ENCODE measurements around the gene LIF.
"Not testable (repeated sequence)": the region's sequence is repeated elsewhere in the genome, so short reads cannot be mapped to it uniquely, and the experiment has no call there.

Gene LIF

DNA sequence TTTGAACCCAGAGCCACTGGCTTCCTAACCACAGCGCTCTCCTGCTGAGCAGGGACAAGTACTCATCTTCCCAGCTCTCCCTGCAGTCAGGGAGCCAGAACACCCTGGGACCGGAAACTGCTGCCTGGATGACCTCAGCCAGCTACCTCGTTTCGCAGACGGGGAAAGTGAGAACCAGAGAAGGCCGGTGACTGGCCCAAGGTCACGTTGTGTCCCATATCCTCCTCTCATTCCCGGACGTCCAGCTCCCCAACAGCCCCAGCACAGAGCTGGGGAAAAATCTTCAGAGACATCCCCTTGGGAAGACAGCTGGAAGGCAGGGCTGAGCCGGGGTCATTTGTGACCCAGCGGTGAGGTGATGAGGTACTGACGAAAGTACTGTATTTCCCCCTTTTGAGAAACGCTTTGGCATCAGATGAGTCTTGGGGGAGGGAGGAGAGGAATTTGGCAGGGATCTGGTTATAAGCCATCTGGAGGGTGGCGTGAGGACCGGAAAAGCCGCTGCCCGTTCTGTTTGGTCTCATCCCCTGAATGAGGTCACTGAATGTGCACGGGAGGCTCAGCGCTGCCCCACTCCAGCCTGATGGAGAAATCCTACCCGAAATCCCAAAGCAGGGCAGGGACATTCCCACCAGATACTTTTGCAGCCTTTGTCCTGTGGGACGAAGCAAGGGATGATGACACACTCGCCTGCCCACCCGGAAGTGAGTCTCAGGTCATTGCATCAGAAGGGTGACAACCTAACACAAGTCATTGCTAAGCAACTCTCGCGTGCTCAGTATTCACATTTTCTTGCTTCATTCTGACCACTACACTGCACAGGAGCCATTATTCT lies 41.1 kb downstream of the LIF start:
- no peak for DNase-seq

DNA sequence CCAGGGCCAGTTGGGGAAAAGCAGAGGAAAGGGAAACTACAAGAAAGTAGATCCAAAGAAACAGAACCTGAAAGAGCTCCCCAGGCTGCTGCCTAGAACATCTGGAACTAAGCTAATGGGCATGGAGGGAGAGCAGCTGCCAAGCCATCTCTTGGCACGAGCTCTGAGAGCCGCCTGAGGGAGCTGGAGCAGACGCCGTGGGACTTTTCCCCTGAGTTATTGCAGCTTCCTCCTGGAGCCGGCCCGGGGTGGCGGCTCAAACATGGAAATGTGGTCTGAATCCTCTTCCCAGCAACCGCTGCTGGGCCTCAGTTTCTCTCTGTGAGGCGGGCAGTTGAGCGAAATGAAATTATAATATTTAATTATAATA lies 41.8 kb downstream of the LIF start:
- no peak for DNase-seq

DNA sequence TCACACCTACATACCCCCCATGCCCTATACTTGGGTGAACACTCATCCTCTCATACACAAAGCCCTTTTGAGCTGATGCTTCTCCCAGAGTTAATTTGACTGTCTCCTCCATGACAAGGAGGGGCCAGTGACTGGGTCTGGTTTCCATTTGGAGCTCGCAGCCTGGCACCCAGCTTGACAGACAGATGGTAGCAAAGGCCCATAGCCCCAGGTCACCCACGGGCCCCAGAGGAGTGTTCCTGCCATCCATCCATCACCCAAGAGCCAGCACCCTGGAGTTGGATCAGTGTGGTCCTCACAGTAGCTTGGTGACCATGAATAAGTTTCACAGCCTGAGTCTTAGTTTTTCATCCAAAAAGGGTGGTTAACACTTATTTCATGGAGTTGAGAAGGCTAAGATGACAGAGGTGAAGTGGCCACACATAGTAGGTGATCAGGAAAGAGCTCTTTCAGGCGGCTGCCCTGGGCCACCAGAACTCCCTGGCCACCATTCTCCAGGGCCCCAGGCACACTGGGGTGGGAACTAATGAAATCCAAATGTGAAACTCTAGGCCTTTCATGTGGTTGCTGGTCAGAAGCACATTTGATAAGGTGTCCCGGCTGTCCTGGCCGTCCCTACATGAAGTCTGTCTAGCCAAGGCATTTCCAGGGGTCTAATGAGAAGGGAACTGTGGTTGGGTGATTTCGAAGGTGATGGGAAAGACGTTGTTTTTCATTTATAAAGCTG lies 42.4 kb downstream of the LIF start:
- no peak for DNase-seq

DNA sequence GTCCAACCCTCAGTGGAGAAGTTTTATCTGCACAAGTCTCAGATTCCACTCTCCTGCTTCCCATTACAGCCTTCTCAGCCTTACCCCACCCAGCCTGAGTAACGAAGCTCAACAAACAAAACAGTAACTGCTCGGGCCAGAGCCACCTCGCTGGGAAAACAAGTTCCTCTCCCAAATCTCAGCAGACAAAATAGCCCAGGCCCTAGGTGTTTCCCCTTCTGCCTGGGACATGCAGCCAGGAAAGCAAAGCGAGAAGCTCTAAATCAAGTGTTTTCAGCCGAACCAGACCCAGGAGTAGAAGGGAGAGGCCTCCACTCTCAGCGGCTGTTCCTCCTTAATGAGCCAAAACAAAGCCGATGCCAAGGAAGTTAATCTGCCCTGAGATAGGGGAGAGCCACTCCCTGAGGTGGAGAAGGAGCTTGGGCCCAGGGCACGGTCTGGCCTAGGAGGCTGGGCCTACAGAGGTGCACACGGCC lies 44.0 kb downstream of the LIF start:
- DNase-seq: no peak

- no peak for DNase-seq
Measured at GRCh38 chr22:30201945-30202344, 44.6 kb downstream of the LIF start.

DNA sequence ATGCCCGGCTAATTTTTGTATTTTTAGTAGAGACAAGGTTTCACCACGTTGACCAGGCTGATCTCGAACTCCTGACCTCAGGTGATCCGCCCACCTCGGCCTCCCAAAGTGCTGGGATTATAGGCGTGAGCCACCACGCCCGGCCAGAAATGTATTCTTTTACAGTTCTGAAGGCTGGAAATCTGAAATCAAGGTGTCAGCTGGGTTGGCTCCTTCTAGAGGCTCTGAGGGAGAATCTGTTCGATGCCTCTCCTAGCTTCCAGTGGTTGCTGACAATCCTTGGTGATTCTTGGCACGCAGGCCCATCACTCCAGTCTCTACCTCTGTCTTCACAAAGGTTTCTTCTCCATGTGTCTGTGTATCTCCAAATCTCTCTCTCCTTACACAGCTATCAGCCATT lies 45.7 kb downstream of the LIF start:
- not testable (repeated sequence) for DNase-seq

- DNase-seq: no peak
Measured at GRCh38 chr22:30198921-30199320, 47.6 kb downstream of the LIF start.

DNA sequence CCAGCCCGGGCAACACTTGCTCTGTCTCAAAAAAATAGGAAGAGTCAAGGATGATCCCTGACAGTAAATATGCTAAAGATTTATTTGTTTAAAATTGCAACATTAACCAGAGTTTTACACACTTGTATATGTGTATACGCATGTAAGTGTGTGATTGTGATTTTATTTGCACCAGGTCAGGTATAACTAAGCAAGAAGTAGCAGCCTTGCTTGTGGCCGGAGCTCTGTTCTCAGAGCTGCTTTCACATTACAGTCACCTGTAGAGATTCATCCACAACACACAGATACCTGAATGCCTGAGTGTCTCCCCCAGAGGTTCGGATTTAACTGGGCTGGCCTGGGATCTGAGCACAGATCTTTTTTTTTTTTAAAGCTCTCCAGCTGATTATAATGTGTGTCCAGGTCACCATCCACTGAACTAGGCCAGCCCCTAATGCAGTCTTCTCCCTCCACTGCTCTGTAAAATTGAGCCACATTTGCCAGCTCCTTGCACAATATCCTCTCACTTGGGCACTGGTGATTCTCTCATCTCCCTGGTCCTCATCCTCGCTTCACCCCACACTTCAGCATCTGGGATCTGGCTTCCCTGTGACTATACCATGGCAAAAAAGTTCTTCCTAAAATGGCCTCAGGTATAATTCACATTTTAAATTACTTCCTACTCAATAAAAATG lies 48.3 kb downstream of the LIF start:
- no peak for DNase-seq

DNA sequence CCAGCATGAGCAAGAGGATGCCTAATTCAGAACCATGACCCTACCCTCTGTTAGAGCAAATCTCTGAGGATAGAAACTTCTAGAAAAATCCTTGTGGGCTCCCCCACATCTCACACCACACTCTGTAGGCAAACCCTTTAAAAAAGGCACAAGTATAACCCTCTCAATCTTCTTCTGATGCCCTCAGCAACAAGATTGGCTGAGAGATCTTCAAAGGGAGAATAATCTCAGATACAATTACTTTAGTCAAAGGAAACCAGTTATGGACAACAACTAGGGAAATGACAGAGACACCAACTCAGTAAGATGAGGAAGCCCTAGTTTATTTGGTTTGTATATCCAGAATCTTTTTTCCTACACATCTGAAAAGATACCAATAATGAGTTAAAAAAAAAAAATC lies 49.2 kb downstream of the LIF start:
- DNase-seq: no peak

GRCh38 chr22:30196880-30197336 lies 49.7 kb downstream of the LIF start:
- no peak for DNase-seq

- no peak for DNase-seq
Measured at GRCh38 chr22:30196141-30196879, 50.2 kb downstream of the LIF start.

DNA sequence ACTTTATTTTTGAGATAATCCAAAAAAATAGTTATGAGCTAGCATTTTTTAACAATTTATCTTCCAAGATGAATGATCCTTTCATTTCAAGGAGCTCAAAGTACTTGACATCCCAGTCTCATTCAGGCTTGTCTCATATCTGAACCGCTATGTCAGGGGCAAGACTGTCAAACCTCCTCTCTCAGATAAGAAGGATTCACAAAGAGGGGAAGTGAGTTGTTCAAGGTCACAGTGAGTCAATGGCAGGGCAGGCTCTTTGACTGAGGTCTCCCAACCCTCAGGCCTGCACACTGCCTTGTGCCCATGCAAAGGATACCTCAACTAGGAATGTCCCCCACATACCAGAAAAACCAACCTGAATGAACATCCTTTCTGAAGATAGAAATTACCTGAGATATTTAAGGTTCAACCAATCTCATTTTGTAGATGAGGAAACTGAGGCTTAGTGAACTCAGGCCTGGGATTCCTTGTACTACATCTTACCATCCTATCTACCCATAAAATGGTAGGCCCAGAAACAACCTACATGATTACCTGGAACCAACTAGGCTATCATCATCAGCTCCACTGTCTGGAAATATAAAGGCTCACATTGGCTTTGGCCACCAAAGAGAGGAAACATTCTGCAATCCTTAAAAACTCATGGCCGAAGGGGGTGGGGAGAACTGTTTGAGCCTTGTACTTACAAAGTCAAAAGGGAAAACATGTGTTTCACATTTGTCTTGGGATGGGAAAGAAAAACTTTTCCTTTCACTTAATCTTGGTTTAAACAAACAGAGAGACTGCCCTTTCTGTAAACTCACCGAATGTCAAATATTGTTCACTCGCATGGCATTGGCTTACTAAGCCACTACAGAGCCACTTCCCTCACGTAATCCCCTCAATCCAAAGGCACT lies 51.1 kb downstream of the LIF start:
- no peak for DNase-seq

- no peak for DNase-seq
Measured at GRCh38 chr22:30193031-30193775, 53.4 kb downstream of the LIF start.

GRCh38 chr22:30192427-30192826 lies 54.1 kb downstream of the LIF start:
- DNase-seq: no peak

DNA sequence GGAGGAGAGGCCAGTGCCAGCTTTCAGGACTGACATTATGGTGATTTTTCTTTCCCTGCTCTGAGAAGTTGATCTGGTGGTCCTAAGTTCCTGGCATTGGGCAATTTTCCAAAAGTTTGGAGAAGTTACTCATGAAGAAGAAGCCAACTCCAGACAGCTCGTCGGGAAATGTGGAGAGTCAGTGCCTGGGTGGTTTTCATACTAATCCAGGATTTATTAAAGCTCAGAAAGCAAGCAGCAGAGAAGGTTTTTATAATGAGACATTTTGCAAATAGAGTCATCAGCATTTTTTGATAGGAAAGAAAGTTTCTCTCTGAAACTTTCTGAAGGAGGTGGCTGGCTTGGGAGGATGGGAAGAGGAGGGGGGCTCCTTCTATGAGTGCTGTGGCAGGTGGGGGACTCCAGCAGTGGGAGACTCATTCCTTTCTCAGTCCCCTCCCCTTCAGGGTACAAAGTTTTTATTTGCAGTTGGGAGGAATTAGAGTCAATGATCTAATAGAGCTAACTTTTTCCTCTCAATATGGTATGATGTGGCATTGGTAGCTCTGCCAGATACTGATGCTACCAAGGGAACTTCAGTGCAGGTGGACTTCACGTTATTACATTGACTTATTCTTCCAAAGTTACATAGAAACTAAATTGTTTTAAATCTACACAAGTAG lies 55.4 kb downstream of the LIF start:
- no peak for DNase-seq

DNA sequence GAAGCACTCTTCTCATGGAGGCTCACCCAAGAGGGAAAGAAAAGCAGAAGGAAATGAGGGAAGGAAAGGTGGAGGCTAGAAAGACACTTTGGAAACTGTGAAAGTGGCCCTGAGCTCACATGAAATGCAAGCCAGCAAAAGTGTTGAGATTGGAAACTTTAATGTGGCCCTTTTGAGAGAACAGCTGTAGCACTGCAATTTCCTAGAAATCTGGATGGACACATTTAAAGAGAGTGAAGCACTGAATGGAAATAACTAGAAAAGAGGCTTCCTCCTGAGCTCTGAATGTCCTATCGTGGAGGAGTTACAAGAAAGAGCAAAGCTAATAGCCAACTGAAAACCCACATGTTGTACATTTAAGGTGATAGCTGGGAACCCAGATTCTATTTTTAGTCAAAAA lies 56.0 kb downstream of the LIF start:
- DNase-seq: no peak

Data from NCI-H526 (cell line).